Stimulated activated CD8-positive, alpha-beta memory T cell treated with anti-CD3 and anti-CD28 coated beads, Interleukin-15, amount 100 ng/mL, for 4 hours (primary cell): ENCODE results near the gene SLC27A1.
A peak's percentile ranks its signal among the peaks of the same experiment; 100 is the strongest.

ENCODE experiments used
- DNase-seq, 2 donors: peaks; one replicate each; pipeline ENCODE4 v3.0.0-alpha.2; 2020; ENCODE audit warnings: low read depth in 2 of 2

The SLC27A1 gene

GRCh38 chr19:17470068-17470841, at the start of gene SLC27A1:
Gene SLC27A1, plus strand, starts transcription at chr19:17470524. Its CDS starts 17 bp downstream, at chr19:17470541.
- peak; percentile 77 to 78 for DNase-seq

- no peak for DNase-seq
These were observed 48.4 kb upstream of the SLC27A1 start for GRCh38 chr19:17421942-17422341.

- DNase-seq, result no peak
These were observed 46.7 kb upstream of the SLC27A1 start for GRCh38 chr19:17423429-17424208.

- DNase-seq, result no peak
These were observed 45.5 kb upstream of the SLC27A1 start for GRCh38 chr19:17424743-17425365.

GRCh38 chr19:17429641-17430113, 40.6 kb upstream of the SLC27A1 start:
- DNase-seq, result no peak

GRCh38 chr19:17431417-17431816, 38.9 kb upstream of the SLC27A1 start:
- DNase-seq, result no peak

- DNase-seq, result no peak
These were observed 35.1 kb upstream of the SLC27A1 start for GRCh38 chr19:17435218-17435617.

- DNase-seq, result no peak
These were observed 34.0 kb upstream of the SLC27A1 start for GRCh38 chr19:17436094-17436873.

- no peak for DNase-seq
These were observed 33.5 kb upstream of the SLC27A1 start for GRCh38 chr19:17436874-17437267.

- DNase-seq, result no peak
These were observed 28.9 kb upstream of the SLC27A1 start for GRCh38 chr19:17441241-17442021.

- no peak for DNase-seq
These were observed 24.7 kb upstream of the SLC27A1 start for GRCh38 chr19:17445526-17446165.

- DNase-seq, result no peak
These were observed 22.6 kb upstream of the SLC27A1 start for GRCh38 chr19:17447704-17448130.

- no peak for DNase-seq
These were observed 22.0 kb upstream of the SLC27A1 start, which contains the start of gene TMEM221 for GRCh38 chr19:17448131-17448967. Gene TMEM221, minus strand, starts transcription at chr19:17448668. Its CDS starts 206 bp downstream, at chr19:17448462.

GRCh38 chr19:17450264-17451075, 19.9 kb upstream of the SLC27A1 start:
- DNase-seq, result no peak

GRCh38 chr19:17451820-17452219, 18.5 kb upstream of the SLC27A1 start:
- DNase-seq, result no peak

- no peak for DNase-seq
These were observed 15.7 kb upstream of the SLC27A1 start for GRCh38 chr19:17454576-17455071.

GRCh38 chr19:17455308-17456123, 14.8 kb upstream of the SLC27A1 start:
- no peak for DNase-seq
